Neural progenitor cell (in vitro differentiated cells): ENCODE measurements around the gene GSTM5. TPM values are rescaled to one million over a fixed set of nuclear protein-coding genes. Genes with fewer than 3 reads are reported as not detected.

Source experiments
- DNase-seq: peaks from one replicate; pipeline ENCODE4 v3.0.0-alpha.2; 2016; ENCODE audit warnings: low spot score
- H2AFZ ChIP-seq: fragments of 200-600 bp; sonication (generic); replicated peaks from 2 replicates; pipeline ENCODE4 v1.6.1; 2016; ENCODE audit warnings: antibody characterized with exemption
- H3F3A ChIP-seq: fragments of 200-600 bp; sonication (generic); 2 replicates; pipeline ENCODE4 v1.6.1; 2016; ENCODE audit warnings: antibody characterized with exemption, low read depth
- H3K27ac ChIP-seq: fragments of 200-600 bp; sonication (generic); 2 replicates; pipeline ENCODE4 v1.5.1; 2016; ENCODE audit warnings: mild to moderate bottlenecking
- H3K27me3 ChIP-seq: fragments of 200-600 bp; sonication (generic); 2 replicates; pipeline ENCODE4 v1.6.1; 2016; ENCODE audit warnings: mild to moderate bottlenecking, moderate library complexity
- H3K36me3 ChIP-seq: fragments of 200-600 bp; sonication (generic); 2 replicates; pipeline ENCODE4 v1.5.1; 2016
- H3K4me1 ChIP-seq: fragments of 200-600 bp; sonication (generic); 2 replicates; pipeline ENCODE4 v1.6.1; 2016; ENCODE audit warnings: mixed run types
- H3K4me2 ChIP-seq: fragments of 200-600 bp; sonication (generic); 2 replicates; pipeline ENCODE4 v1.6.1; 2016
- H3K4me3 ChIP-seq: fragments of 200-600 bp; sonication (generic); 2 replicates; pipeline ENCODE4 v1.5.1; 2016
- H3K79me2 ChIP-seq: fragments of 200-600 bp; sonication (generic); 2 replicates; pipeline ENCODE4 v1.6.1; 2016; ENCODE audit warnings: low read depth
- H3K9ac ChIP-seq: fragments of 200-600 bp; sonication (generic); 2 replicates; pipeline ENCODE4 v1.6.1; 2016
- H3K9me3 ChIP-seq: fragments of 200-600 bp; sonication (generic); 2 replicates; pipeline ENCODE4 v1.5.1; 2016; ENCODE audit warnings: low read depth
- H4K20me1 ChIP-seq: fragments of 200-600 bp; sonication (generic); 2 replicates; pipeline ENCODE4 v1.6.1; 2016; ENCODE audit warnings: low read depth
- H3K27ac Mint-ChIP-seq: 3 replicates; pipeline ENCODE4 v1.8.0; 2021; ENCODE audit warnings: mixed read lengths
- H3K27me3 Mint-ChIP-seq: 2 replicates; pipeline ENCODE4 v1.8.0; 2022; ENCODE audit warnings: low read depth, mild to moderate bottlenecking, inconsistent platforms, moderate library complexity, mixed read lengths; ENCODE audit not compliant: insufficient read depth
- H3K36me3 Mint-ChIP-seq: 3 replicates; pipeline ENCODE4 v1.8.0; 2021; ENCODE audit warnings: mixed read lengths
- H3K4me1 Mint-ChIP-seq: 3 replicates; pipeline ENCODE4 v1.8.0; 2021; ENCODE audit warnings: mixed read lengths
- H3K4me3 Mint-ChIP-seq: 3 replicates; pipeline ENCODE4 v1.8.0; 2021; ENCODE audit warnings: mild to moderate bottlenecking, moderate library complexity, mixed read lengths
- H3K9me3 Mint-ChIP-seq: 3 replicates; pipeline ENCODE4 v1.8.0; 2020; ENCODE audit warnings: mixed read lengths
- CTCF ChIP-seq: fragments of 200-600 bp; sonication (generic); IDR thresholded peaks from 2 replicates; pipeline ENCODE4 v1.5.1; 2017; ENCODE audit warnings: antibody characterized with exemption, mild to moderate bottlenecking
- EZH2 ChIP-seq: fragments of 200-600 bp; sonication (generic); IDR thresholded peaks from 2 replicates; pipeline ENCODE4 v1.6.1; 2017; ENCODE audit warnings: antibody characterized with exemption, mild to moderate bottlenecking, moderate library complexity
- EZH2phosphoT487 ChIP-seq: fragments of 200-600 bp; sonication (generic); IDR thresholded peaks from 2 replicates; pipeline ENCODE4 v1.6.1; 2017; ENCODE audit warnings: antibody characterized with exemption
- total RNA-seq: library from RNA; depleted of rRNA; stranded (reverse); fragments of >200 nt; gene quantifications from 2 replicates; pipeline ENCODE4 v1.2.3, GENCODE V29; 2015; ENCODE audit warnings: low replicate concordance

GSTM5 gene
- total RNA-seq, 1 donor from 2014 or later = not detected

DNA sequence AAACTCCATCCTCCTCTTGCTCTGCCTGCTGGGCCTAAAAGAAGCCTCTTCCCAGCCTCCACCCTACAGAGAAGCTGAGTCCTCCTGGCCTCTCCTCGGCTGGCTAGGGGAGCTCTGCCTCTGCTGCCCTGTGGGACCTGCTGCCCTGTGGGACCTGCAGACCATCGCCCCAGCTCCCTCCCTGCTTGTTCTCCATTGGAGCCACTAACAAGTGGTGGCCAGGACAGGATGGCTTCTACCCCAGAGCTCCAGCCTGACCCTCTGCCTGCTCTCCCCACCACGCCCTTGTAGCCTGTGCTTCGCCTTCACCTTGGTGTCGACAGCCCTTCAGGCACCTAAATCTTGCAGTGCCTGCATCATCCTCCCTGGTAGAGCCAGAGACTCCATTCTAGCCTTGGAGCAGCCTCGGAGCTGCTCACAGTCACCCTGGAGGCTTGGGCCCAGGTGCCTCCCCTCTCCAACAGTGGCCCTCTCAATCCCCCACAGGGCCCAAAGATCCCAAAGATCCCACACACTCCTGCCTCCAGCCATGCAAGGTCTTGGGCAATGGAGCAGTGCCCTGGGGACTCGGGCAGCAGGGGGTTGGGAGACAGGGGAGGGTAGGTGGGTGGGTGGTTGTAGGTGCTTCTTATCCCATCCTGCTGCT is 48.7 kb downstream of the GSTM5 start:
- no peaks in the 10 kb centered on the region for H3K4me1 ChIP-seq
- Mint-ChIP-seq H3K9me3 (peaks cover 2% of the 10 kb centered on the region), H3K27ac (peak overlapping the region; percentile 72), H3K36me3 (no peaks in the 10 kb centered on the region), H3K27me3 (peaks cover 10% of the 10 kb centered on the region), H3K4me1 (peaks cover 9% of the 10 kb centered on the region), H3K4me3 (peak overlapping the region; percentile 50)
- no peak for DNase-seq
- no peaks in the 10 kb centered on the region for H3F3A ChIP-seq
- TF ChIP-seq CTCF (no peak), EZH2 (no peak), EZH2phosphoT487 (no peak)
- H3K4me3 ChIP-seq = no peak overlapping the region
- no peak overlapping the region for H3K9ac ChIP-seq
- H3K36me3 ChIP-seq = no peaks in the 10 kb centered on the region
- no peak overlapping the region for H3K4me2 ChIP-seq
- H3K9me3 ChIP-seq = no peaks in the 10 kb centered on the region
- H4K20me1 ChIP-seq = no peaks in the 10 kb centered on the region
- H3K27ac ChIP-seq = no peak overlapping the region
- H3K79me2 ChIP-seq = no peaks in the 10 kb centered on the region
- H2AFZ ChIP-seq = no peak overlapping the region
- no peaks in the 10 kb centered on the region for H3K27me3 ChIP-seq

DNA sequence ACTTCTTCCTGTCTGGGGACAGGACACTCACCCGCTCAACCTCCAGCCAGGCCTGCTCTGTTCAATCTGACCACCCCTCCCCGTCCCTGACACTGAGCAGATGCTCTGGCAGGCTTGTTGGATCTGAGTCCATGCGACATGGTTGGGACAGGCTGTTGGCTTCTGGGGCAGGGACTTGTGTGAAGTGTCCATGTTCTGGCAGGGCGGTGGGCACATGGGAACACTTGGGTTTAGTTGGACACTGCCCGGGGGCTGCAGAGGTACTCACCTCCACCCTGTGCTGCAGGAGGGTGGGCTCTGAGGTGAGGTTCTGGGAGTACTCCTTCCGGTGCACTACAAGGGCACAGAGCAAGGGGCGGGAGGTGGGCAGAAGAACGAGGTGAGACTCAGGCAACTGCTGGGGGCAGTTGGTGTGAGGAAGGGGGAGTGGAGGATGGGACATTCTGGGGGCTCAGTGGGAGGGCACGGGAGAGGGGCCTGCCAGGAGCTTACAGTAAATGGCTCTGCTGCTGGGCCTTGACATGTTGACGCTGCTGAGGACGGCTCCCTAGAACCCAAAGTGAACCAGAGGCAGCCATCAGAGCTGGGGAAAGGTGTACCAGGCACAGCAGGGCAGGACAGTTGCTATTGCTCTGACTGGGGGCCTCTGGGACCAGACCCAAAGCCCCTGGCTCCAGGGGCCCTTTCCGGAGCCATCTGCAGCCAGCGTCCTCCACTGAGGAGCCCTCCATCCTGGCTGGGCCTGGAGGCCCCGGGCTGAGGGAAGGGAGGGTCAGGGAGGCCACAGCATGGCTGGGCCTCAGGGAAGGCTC is 49.4 kb downstream of the GSTM5 start:
- DNase-seq = no peak
- no peaks in the 10 kb centered on the region for H3K36me3 ChIP-seq

DNA sequence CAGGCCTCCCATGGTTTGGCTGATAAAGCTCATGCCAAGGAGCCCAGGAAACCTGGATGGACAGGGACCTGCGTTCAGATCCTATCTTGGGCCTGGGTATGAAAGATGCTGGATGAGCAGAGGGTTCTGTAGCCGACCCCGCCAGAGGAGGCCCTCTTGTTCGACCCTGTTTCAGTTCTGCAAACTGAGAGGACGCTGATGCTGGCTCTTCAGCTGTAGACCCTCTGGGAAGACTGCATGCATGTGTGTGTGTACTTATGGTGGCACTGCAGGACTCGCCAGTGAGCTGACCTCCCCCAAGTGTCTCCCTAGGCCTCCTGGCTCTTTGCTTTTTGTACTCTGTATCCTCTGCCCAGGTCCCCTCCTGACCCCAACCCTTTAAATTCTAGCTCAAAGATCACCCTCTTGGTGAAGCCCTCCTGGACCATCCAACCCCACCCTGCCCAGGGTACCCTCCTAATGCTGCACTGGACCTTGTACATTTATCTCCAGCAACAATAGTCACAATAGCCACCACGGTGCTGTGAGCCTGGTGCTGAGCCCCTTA is 50.1 kb downstream of the GSTM5 start:
- no peak overlapping the region for H3K27ac ChIP-seq
- H3K4me1 Mint-ChIP-seq = peaks cover 9% of the 10 kb centered on the region
- no peaks in the 10 kb centered on the region for H4K20me1 ChIP-seq
- H3K27me3 ChIP-seq = no peaks in the 10 kb centered on the region
- no peak overlapping the region for H3K9ac ChIP-seq
- H3K4me2 ChIP-seq = no peak overlapping the region
- no peaks in the 10 kb centered on the region for H3K4me1 ChIP-seq
- H3K4me3 Mint-ChIP-seq = no peak overlapping the region
- DNase-seq = no peak
- no peaks in the 10 kb centered on the region for H3K36me3 ChIP-seq
- H3F3A ChIP-seq = no peaks in the 10 kb centered on the region
- H3K9me3 ChIP-seq = no peaks in the 10 kb centered on the region
- no peak overlapping the region for H3K4me3 ChIP-seq
- H3K79me2 ChIP-seq = no peaks in the 10 kb centered on the region
- peaks cover 2% of the 10 kb centered on the region for H3K9me3 Mint-ChIP-seq
- peak overlapping the region; percentile 64 for H3K27ac Mint-ChIP-seq
- no peak overlapping the region for H2AFZ ChIP-seq
- TF ChIP-seq CTCF (no peak), EZH2phosphoT487 (no peak), EZH2 (no peak)
- peaks cover 10% of the 10 kb centered on the region for H3K27me3 Mint-ChIP-seq
- H3K36me3 Mint-ChIP-seq = no peaks in the 10 kb centered on the region

More for the DNA sequence above, 49.4 kb downstream of the GSTM5 start:
- H3K27me3 ChIP-seq = no peaks in the 10 kb centered on the region
- peaks cover 2% of the 10 kb centered on the region for H3K9me3 Mint-ChIP-seq
- peaks cover 10% of the 10 kb centered on the region for H3K27me3 Mint-ChIP-seq
- no peaks in the 10 kb centered on the region for H3K9me3 ChIP-seq
- H4K20me1 ChIP-seq = no peaks in the 10 kb centered on the region
- TF ChIP-seq EZH2phosphoT487 (no peak), EZH2 (no peak), CTCF (no peak)
- H3K4me2 ChIP-seq = no peak overlapping the region
- H3K36me3 Mint-ChIP-seq = no peaks in the 10 kb centered on the region
- H3K9ac ChIP-seq = no peak overlapping the region
- H3K27ac Mint-ChIP-seq = peak overlapping the region; percentile 60
- peaks cover 9% of the 10 kb centered on the region for H3K4me1 Mint-ChIP-seq
- no peak overlapping the region for H2AFZ ChIP-seq
- no peak overlapping the region for H3K4me3 ChIP-seq
- no peaks in the 10 kb centered on the region for H3F3A ChIP-seq
- H3K27ac ChIP-seq = no peak overlapping the region
- no peaks in the 10 kb centered on the region for H3K79me2 ChIP-seq
- no peak overlapping the region for H3K4me3 Mint-ChIP-seq
- H3K4me1 ChIP-seq = no peaks in the 10 kb centered on the region
